OCI-LY1 (cell line): ENCODE measurements around the gene AKIP1.

ENCODE experiments used
- H2AFZ ChIP-seq: fragments of 200-600 bp; sonication (generic), shearing (Covaris generic); 2 replicates; pipeline ENCODE4 v1.6.0; 2014; ENCODE audit warnings: antibody characterized with exemption, mild to moderate bottlenecking, low read length
- H3F3A ChIP-seq: fragments of 200-600 bp; sonication (generic), shearing (Covaris generic); 2 replicates; pipeline ENCODE4 v1.6.0; 2014; ENCODE audit warnings: mild to moderate bottlenecking, antibody characterized with exemption, low read length, moderate library complexity; ENCODE audit not compliant: insufficient read depth
- H3K27ac ChIP-seq: fragments of 200-600 bp; sonication (generic); 2 replicates; pipeline ENCODE4 v1.5.1; 2014; ENCODE audit warnings: low read length, mixed run types, mild to moderate bottlenecking, low read depth; ENCODE audit not compliant: poor library complexity, severe bottlenecking
- H3K27me3 ChIP-seq: fragments of 200-600 bp; sonication (generic); 2 replicates; pipeline ENCODE4 v1.6.0; 2014; ENCODE audit warnings: antibody characterized with exemption, mild to moderate bottlenecking, low read length, moderate library complexity; ENCODE audit not compliant: insufficient read depth
- H3K36me3 ChIP-seq: fragments of 200-600 bp; sonication (generic); 2 replicates; pipeline ENCODE4 v1.6.1; 2014; ENCODE audit warnings: mild to moderate bottlenecking, antibody characterized with exemption, low read length, moderate library complexity, mixed read lengths; ENCODE audit not compliant: insufficient read depth
- H3K4me1 ChIP-seq: fragments of 200-600 bp; sonication (generic); 2 replicates; pipeline ENCODE4 v1.5.1; 2014; ENCODE audit warnings: mild to moderate bottlenecking, low read length, moderate library complexity; ENCODE audit not compliant: insufficient read depth, severe bottlenecking
- H3K4me2 ChIP-seq: fragments of 200-600 bp; sonication (generic), shearing (Covaris generic); 2 replicates; pipeline ENCODE4 v1.6.1; 2014; ENCODE audit warnings: low read length
- H3K4me3 ChIP-seq: fragments of 200-600 bp; sonication (generic); 2 replicates; pipeline ENCODE4 v1.5.1; 2014; ENCODE audit warnings: low read length, low read depth, mild to moderate bottlenecking, mixed read lengths; ENCODE audit not compliant: poor library complexity, severe bottlenecking
- H3K79me2 ChIP-seq: fragments of 200-600 bp; shearing (Covaris generic); 2 replicates; pipeline ENCODE4 v1.6.1; 2016; ENCODE audit warnings: mixed run types, low read length, mixed read lengths; ENCODE audit not compliant: insufficient read depth
- H3K9ac ChIP-seq: fragments of 200-600 bp; sonication (generic), shearing (Covaris generic); 2 replicates; pipeline ENCODE4 v1.6.1; 2014; ENCODE audit warnings: mild to moderate bottlenecking, low read length, mixed read lengths
- H3K9me2 ChIP-seq: fragments of 200-600 bp; sonication (generic), shearing (Covaris generic); 2 replicates; pipeline ENCODE4 v1.6.1; 2014; ENCODE audit warnings: low read depth, mild to moderate bottlenecking, low read length, mixed read lengths
- H3K9me3 ChIP-seq: fragments of 200-600 bp; shearing (Covaris generic); 2 replicates; pipeline ENCODE4 v1.6.1; 2014; ENCODE audit warnings: low read length, mixed read lengths
- H4K20me1 ChIP-seq: fragments of 200-600 bp; sonication (generic), shearing (Covaris generic); 2 replicates; pipeline ENCODE4 v1.6.0; 2016; ENCODE audit warnings: mild to moderate bottlenecking, low read length; ENCODE audit not compliant: insufficient read depth
- CTCF ChIP-seq: fragments of 200-600 bp; sonication (generic), shearing (Covaris generic); IDR thresholded peaks from 2 replicates; pipeline ENCODE4 v1.5.1; 2017; ENCODE audit warnings: mild to moderate bottlenecking, antibody characterized with exemption, low read length, moderate library complexity, mixed read lengths
- EZH2 ChIP-seq: fragments of 200-600 bp; sonication (generic), shearing (Covaris generic); IDR thresholded peaks from 2 replicates; pipeline ENCODE4 v1.8.0; 2017; ENCODE audit warnings: borderline replicate concordance, mixed run types, mild to moderate bottlenecking, antibody characterized with exemption, low read length, moderate library complexity, mixed read lengths

AKIP1 gene

GRCh38 chr11:8911029-8911823 is at the start of gene AKIP1:
TSS of gene AKIP1 (plus strand) at chr11:8911189. CDS start at chr11:8911450, 261 bp downstream.
- Histone ChIP-seq H3K4me3 (peak within 1 kb of the TSS; percentile 91), H3K27ac (no peak within 1 kb of the TSS), H3K9me2 (no peaks in the 10 kb centered on the region), H3K27me3 (no peaks in the 10 kb centered on the region), H3K9me3 (no peaks in the 10 kb centered on the region), H4K20me1 (no peaks in the 10 kb centered on the region), H2AFZ (no peak within 1 kb of the TSS), H3K4me2 (peak within 1 kb of the TSS; percentile 79), H3K9ac (peak within 1 kb of the TSS; percentile 84), H3F3A (no peaks in the 10 kb centered on the region), H3K36me3 (0 out of 2 replicates have a peak, but pooled peaks cover 8% of the 10 kb centered on the region), H3K79me2 (no peaks in the 10 kb centered on the region), H3K4me1 (peaks cover 32% of the 10 kb centered on the region)
- no peak for TF ChIP-seq CTCF
- TF ChIP-seq EZH2, result no peak

- no peak overlapping the region for H3K27ac ChIP-seq
- TF ChIP-seq EZH2 (no peak), CTCF (no peak)
- H3K4me2 ChIP-seq, result no peak overlapping the region
- no peaks in the 10 kb centered on the region for H3K9me3 ChIP-seq
- no peaks in the 10 kb centered on the region for H3K27me3 ChIP-seq
- H4K20me1 ChIP-seq, result no peaks in the 10 kb centered on the region
- no peaks in the 10 kb centered on the region for H3K36me3 ChIP-seq
- H3F3A ChIP-seq, result no peaks in the 10 kb centered on the region
- no peaks in the 10 kb centered on the region for H3K79me2 ChIP-seq
- H3K9me2 ChIP-seq, result no peaks in the 10 kb centered on the region
- no peaks in the 10 kb centered on the region for H3K4me1 ChIP-seq
- H3K9ac ChIP-seq, result no peak overlapping the region
- no peak overlapping the region for H3K4me3 ChIP-seq
- H2AFZ ChIP-seq, result no peak overlapping the region
These were observed 47.2 kb upstream of the AKIP1 start for GRCh38 chr11:8863838-8864237.

- Histone ChIP-seq H3K27ac (no peak overlapping the region), H3K79me2 (no peaks in the 10 kb centered on the region)
These were observed 45.7 kb upstream of the AKIP1 start for GRCh38 chr11:8865304-8865703.

More at GRCh38 chr11:8865304-8865703, 45.7 kb upstream of the AKIP1 start:
- Histone ChIP-seq H3K4me3 (no peak overlapping the region), H3F3A (no peaks in the 10 kb centered on the region), H3K9ac (no peak overlapping the region), H3K36me3 (no peaks in the 10 kb centered on the region), H3K27me3 (no peaks in the 10 kb centered on the region), H4K20me1 (no peaks in the 10 kb centered on the region), H3K9me3 (no peaks in the 10 kb centered on the region), H2AFZ (no peak overlapping the region), H3K9me2 (no peaks in the 10 kb centered on the region), H3K4me2 (no peak overlapping the region), H3K4me1 (no peaks in the 10 kb centered on the region)
- TF ChIP-seq EZH2 (no peak), CTCF (no peak)
